ENCODE measurements around the gene HPS5. TPM values are rescaled to one million over a fixed set of nuclear protein-coding genes. Genes with fewer than 3 reads are reported as not detected.
A peak's percentile ranks its signal among the peaks of the same experiment; 100 is the strongest.
"Not testable (repeated sequence)": the region's sequence is repeated elsewhere in the genome, so short reads cannot be mapped to it uniquely, and the experiment has no call there.

Gene HPS5
- total RNA-seq, 4 donors from 2014 or later: 13.5 to 37.3 (median 20.2) TPM

- no peak overlapping the region for H3K27ac ChIP-seq
- TF ChIP-seq POLR2A (IDR thresholded peaks at IDR 0.05): no peak
- H3K9me3 ChIP-seq: no peaks in the 10 kb centered on the region
- H3K36me3 ChIP-seq: peaks cover 3 to 77% of the 10 kb centered on the region in 2 donors
- H3K4me1 ChIP-seq: peaks cover 3 to 25% (median 5%) of the 10 kb centered on the region in 3 donors
- WGBS, 2 donors (ENCODE audit: low coverage in 1 of 2): 78 to 85% methylated on average over 4 to 5 of the region's 5 CpGs
- no peak overlapping the region for H3K4me3 ChIP-seq
- ATAC-seq: no peak
- no peaks in the 10 kb centered on the region for H3K27me3 ChIP-seq
These were observed 7.4 kb upstream of the HPS5 start for GRCh38 chr11:18329196-18329870.

- WGBS, 2 donors (ENCODE audit: low coverage in 1 of 2): 58 to 80% methylated on average over 1 of the region's 1 CpG
- H3K27me3 ChIP-seq: no peaks in the 10 kb centered on the region
- H3K36me3 ChIP-seq: peaks cover 0 to 34% of the 10 kb centered on the region in 2 donors
- no peak overlapping the region for H3K4me3 ChIP-seq
- no peaks in the 10 kb centered on the region for H3K9me3 ChIP-seq
- ATAC-seq: no peak
- H3K27ac ChIP-seq: no peak overlapping the region
- TF ChIP-seq POLR2AphosphoS5 (IDR thresholded peaks at IDR 0.05) (no peak), EP300 (IDR thresholded peaks at IDR 0.05) (no peak), POLR2A (IDR thresholded peaks at IDR 0.05) (no peak)
- peaks cover 16 to 52% (median 18%) of the 10 kb centered on the region in 3 donors for H3K4me1 ChIP-seq
These were observed 2.4 kb upstream of the HPS5 start for GRCh38 chr11:18324381-18324780.

DNA sequence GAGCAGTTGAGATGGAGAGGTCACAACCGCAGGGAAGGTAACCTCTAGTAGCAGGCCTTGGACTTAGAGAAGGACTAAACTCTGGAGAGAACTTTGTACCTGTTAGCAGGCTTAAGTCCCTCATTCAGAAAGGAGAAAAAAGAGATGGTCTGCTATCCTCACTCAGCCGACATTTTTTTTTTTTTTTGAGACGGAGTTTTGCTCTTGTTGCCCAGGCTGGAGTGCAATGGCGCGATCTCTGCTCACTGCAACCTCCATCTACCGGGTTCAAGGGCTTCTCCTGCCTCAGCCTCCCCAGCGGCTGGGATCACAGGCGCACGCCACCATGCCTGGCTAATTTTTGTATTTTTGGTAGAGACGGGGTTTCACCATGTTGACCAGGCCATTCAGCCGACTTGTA lies 1.9 kb upstream of the HPS5 start:
- not testable (repeated sequence) for H3K27me3 ChIP-seq, ATAC-seq, H3K9me3 ChIP-seq, H3K27ac ChIP-seq
- H3K36me3 ChIP-seq: peaks cover 0 to 29% of the 10 kb centered on the region in 2 donors
- H3K4me1 ChIP-seq: peaks cover 16 to 47% (median 18%) of the 10 kb centered on the region in 3 donors
- H3K4me3 ChIP-seq: peak overlapping the region in 1 of 2 donors; percentile 74
- 91 to 95% methylated on average over 5 to 7 of the region's 11 CpGs for WGBS, 2 donors (ENCODE audit: low coverage in 1 of 2)

- H3K9me3 ChIP-seq: no peaks in the 10 kb centered on the region
- no peak for TF ChIP-seq POLR2A (IDR thresholded peaks at IDR 0.05)
- no peak for TF ChIP-seq CTCF (IDR thresholded peaks at IDR 0.05)
- no peak for TF ChIP-seq EP300 (IDR thresholded peaks at IDR 0.05)
- no peak for TF ChIP-seq POLR2AphosphoS5 (IDR thresholded peaks at IDR 0.05)
- peak overlapping the region; percentile 70 to 97 (median 95) for H3K27ac ChIP-seq
- no peaks in the 10 kb centered on the region for H3K27me3 ChIP-seq
- H3K4me3 ChIP-seq: peak overlapping the region; percentile 74 to 89
- peaks cover 0 to 22% of the 10 kb centered on the region in 2 donors for H3K36me3 ChIP-seq
- no peak for ATAC-seq
- WGBS, 2 donors (ENCODE audit: low coverage in 1 of 2): 4 to 22% methylated on average over 3 to 8 of the region's 18 CpGs
- peaks cover 16 to 43% (median 18%) of the 10 kb centered on the region in 3 donors for H3K4me1 ChIP-seq
These were observed 1.1 kb upstream of the HPS5 start for GRCh38 chr11:18322818-18323570.

DNA sequence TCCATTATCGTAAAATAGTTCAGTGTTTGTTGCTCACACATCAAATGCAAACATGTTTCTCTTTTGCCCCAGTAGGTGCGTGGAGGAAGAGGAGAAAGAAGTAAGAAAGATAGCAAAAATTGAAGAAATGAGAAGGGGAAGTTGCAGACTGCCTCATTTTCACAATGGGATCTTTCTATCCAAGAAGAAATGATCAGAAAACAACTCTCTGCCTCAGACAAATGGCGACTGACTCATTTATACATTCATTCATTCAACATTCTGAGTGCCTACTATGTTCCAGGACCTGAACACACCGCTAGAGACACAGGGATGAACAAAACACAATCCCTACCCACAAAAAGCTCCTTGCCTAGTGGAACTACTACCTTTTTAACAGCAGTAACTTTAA lies 367 bp downstream of the HPS5 start:
- TF ChIP-seq POLR2A (IDR thresholded peaks at IDR 0.05) (no peak), CTCF (IDR thresholded peaks at IDR 0.05) (peak in 1 of 4 experiments; percentile 3)
- no peak for ATAC-seq
- H3K9me3 ChIP-seq: no peaks in the 10 kb centered on the region
- no peaks in the 10 kb centered on the region for H3K27me3 ChIP-seq
- peaks cover 16 to 43% (median 18%) of the 10 kb centered on the region in 3 donors for H3K4me1 ChIP-seq
- peak overlapping the region; percentile 70 to 97 (median 95) for H3K27ac ChIP-seq
- H3K4me3 ChIP-seq: peak overlapping the region; percentile 74 to 89
- 2 to 3% methylated on average over 4 of the region's 4 CpGs for WGBS, 2 donors (ENCODE audit: low coverage in 1 of 2)
- peaks cover 0 to 10% of the 10 kb centered on the region in 2 donors for H3K36me3 ChIP-seq

DNA sequence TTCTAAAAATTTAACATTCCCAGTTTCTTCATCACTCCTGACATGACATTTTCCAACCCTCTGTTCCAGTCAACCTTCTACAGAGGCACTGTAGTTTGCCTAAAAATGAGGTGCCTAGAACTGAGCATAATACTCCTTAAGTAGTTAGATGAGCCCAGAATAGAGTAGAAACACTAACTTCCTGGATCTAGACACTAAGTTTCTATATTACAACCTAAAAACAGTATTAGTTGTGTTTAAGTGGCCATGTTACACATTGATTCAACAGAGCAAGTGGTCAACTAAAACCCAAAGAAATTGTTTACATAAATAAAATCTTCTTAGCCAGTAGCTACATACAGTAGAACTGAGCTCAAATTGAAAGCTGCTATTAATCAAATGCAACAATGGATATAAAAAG lies 1.3 kb downstream of the HPS5 start:
- Histone ChIP-seq H3K4me3 (no peak overlapping the region), H3K9me3 (no peaks in the 10 kb centered on the region), H3K27ac (no peak overlapping the region), H3K36me3 (peaks cover 0 to under 1% of the 10 kb centered on the region in 2 donors), H3K4me1 (peaks cover 16 to 43% (median 18%) of the 10 kb centered on the region in 3 donors), H3K27me3 (no peaks in the 10 kb centered on the region)
- TF ChIP-seq EP300 (IDR thresholded peaks at IDR 0.05) (no peak), POLR2A (IDR thresholded peaks at IDR 0.05) (no peak), POLR2AphosphoS5 (IDR thresholded peaks at IDR 0.05) (no peak), CTCF (IDR thresholded peaks at IDR 0.05) (no peak)
- no peak for ATAC-seq

All from gastroesophageal sphincter (tissue), 4 donors.